Kidney (tissue), 14 donors: Measurements from ENCODE around the gene SCAI. TPM values are rescaled to one million over a fixed set of nuclear protein-coding genes. Genes with fewer than 3 reads are reported as not detected.

ENCODE experiments used
- DNase-seq, 5 donors: peaks; one replicate each; pipeline ENCODE4 v3.0.0-alpha.2; 2013 to 2020
- FAIRE-seq: peaks from 2 replicates; lab custom pipeline; 2012; peaks lifted over from hg19 to GRCh38; lab: Jason Lieb, UNC
- H3K27ac ChIP-seq, 2 donors: one replicate each; pipeline ENCODE4 v1.7.0; 2013; ENCODE audit warnings: low read depth in 2 of 2, low read length in 2 of 2, inconsistent platforms in 1 of 2
- H3K27me3 ChIP-seq: one replicate; pipeline ENCODE4 v1.7.1; 2013; ENCODE audit warnings: low read length, inconsistent platforms; ENCODE audit not compliant: control insufficient read depth, insufficient read depth
- H3K36me3 ChIP-seq, 3 donors: one replicate each; pipeline versions ENCODE4 v1.7.0 to v1.7.1; 2013; ENCODE audit warnings: low read length in 3 of 3, control low read depth in 1 of 3, inconsistent platforms in 1 of 3; ENCODE audit not compliant: insufficient read depth in 3 of 3, control insufficient read depth in 2 of 3
- H3K4me1 ChIP-seq, 3 donors: one replicate each; pipeline versions ENCODE4 v1.7.0 to v1.7.1; 2013; ENCODE audit warnings: low read length in 3 of 3, inconsistent platforms in 1 of 3, low read depth in 1 of 3; ENCODE audit not compliant: control insufficient read depth in 2 of 3, insufficient read depth in 2 of 3
- H3K4me3 ChIP-seq, 3 donors: one replicate each; pipeline versions ENCODE4 v1.7.0 to v1.8.1; 2013; ENCODE audit warnings: low read length in 3 of 3, control low read depth in 1 of 3, inconsistent platforms in 1 of 3
- H3K9ac ChIP-seq, 3 donors: one replicate each; pipeline versions ENCODE4 v1.7.0 to v1.7.1; 2013; ENCODE audit warnings: low read length in 3 of 3, control low read depth in 1 of 3, inconsistent platforms in 1 of 3
- H3K9me3 ChIP-seq, 3 donors: one replicate each; pipeline versions ENCODE4 v1.7.0 to v1.7.1; 2013; ENCODE audit warnings: low read length in 3 of 3, control low read depth in 1 of 3, inconsistent platforms in 1 of 3; ENCODE audit not compliant: control insufficient read depth in 2 of 3, insufficient read depth in 1 of 3
- CTCF ChIP-seq: IDR thresholded peaks from 3 replicates; pipeline ENCODE4 v1.5.1; 2012; ENCODE audit warnings: mild to moderate bottlenecking, moderate library complexity, borderline replicate concordance; ENCODE audit not compliant: insufficient read depth; ENCODE audit errors: extremely low read depth
- intact Hi-C: fragments of 100-400 bp; cut with DNase I; formaldehyde crosslinking; loops from one replicate; pipeline ENCODE4 v1.11.1; 2022
- polyA plus RNA-seq: library from polyadenylated mRNA; stranded (reverse); fragments of 350-450 nt; fragmentation: Illumina TruSeq; extraction: RNeasy Lipid Tissue Mini Kit (QIAGEN cat#74804); gene quantifications from one replicate; pipeline ENCODE4 v1.2.3, GENCODE V29; 2014; ENCODE audit warnings: low read depth, low replicate concordance; ENCODE audit not compliant: insufficient read depth
- total RNA-seq: library from RNA; stranded (reverse); fragmentation: NEBNext Ultra II Directional; extraction: Animal tissue kit (Norgen Biotek cat#: 25700); gene quantifications from one replicate; pipeline ENCODE4 v1.2.1, GENCODE V29; 2021
- donor health status: control.
- donor health status: control.
- donor health status: control.
- donor health status: control.
- donor health status: control.
- donor health status: DM: yes; HTN: yes; CAD: no.
- donor health status: Normal renal cell carcinoma (clear cell type).

SCAI gene
- total and polyA plus RNA-seq, 2 donors from 2014 or later: 1.4 to 6.9 TPM

- no peak overlapping the region for H3K9ac ChIP-seq
- intact Hi-C loops: no loop called here
- H3K27ac ChIP-seq: no peak overlapping the region
- FAIRE-seq (no peak), DNase-seq (no peak)
- peaks cover 12 to 42% (median 26%) of the 10 kb centered on the region in 3 donors for H3K36me3 ChIP-seq
- H3K4me1 ChIP-seq: no peaks in the 10 kb centered on the region
- no peaks in the 10 kb centered on the region for H3K27me3 ChIP-seq
- H3K9me3 ChIP-seq: no peaks in the 10 kb centered on the region
- no peak for TF ChIP-seq CTCF
- no peak overlapping the region for H3K4me3 ChIP-seq
Observed at GRCh38 chr9:125153712-125154367, 10.5 kb upstream of the SCAI start.

GRCh38 chr9:125151730-125152129 lies 8.4 kb upstream of the SCAI start:
- Histone ChIP-seq H3K9me3 (no peaks in the 10 kb centered on the region), H3K4me3 (no peak overlapping the region), H3K9ac (no peak overlapping the region), H3K27me3 (no peaks in the 10 kb centered on the region), H3K36me3 (peaks cover 12 to 39% (median 23%) of the 10 kb centered on the region in 3 donors), H3K27ac (no peak overlapping the region), H3K4me1 (no peaks in the 10 kb centered on the region)
- FAIRE-seq (no peak), DNase-seq (no peak)
- intact Hi-C loops: no loop called here
- TF ChIP-seq CTCF: no peak

- Histone ChIP-seq H3K4me3 (no peak overlapping the region), H3K9ac (no peak overlapping the region), H3K27me3 (no peaks in the 10 kb centered on the region), H3K36me3 (peaks cover 12 to 39% (median 23%) of the 10 kb centered on the region in 3 donors), H3K4me1 (no peaks in the 10 kb centered on the region), H3K9me3 (no peaks in the 10 kb centered on the region), H3K27ac (no peak overlapping the region)
- FAIRE-seq (no peak), DNase-seq (no peak)
- intact Hi-C loops: no loop called here
- no peak for TF ChIP-seq CTCF
Observed at GRCh38 chr9:125150349-125151245, 7.3 kb upstream of the SCAI start.
